ENCODE results near the gene TTPAL. TPM values are rescaled to one million over a fixed set of nuclear protein-coding genes. Genes with fewer than 3 reads are reported as not detected.

Gene TTPAL
- total RNA-seq, 1 experiment from 2014 or later, result 14.0 TPM

- ATAC-seq, result no peak
- Histone ChIP-seq H3K27ac (ENCODE audit: low read length) (no peak overlapping the region), H4K20me1 (ENCODE audit: low read length) (no peaks in the 10 kb centered on the region), H3K36me3 (ENCODE audit: low read depth, low read length) (no peaks in the 10 kb centered on the region), H3K79me2 (ENCODE audit: low read length) (no peaks in the 10 kb centered on the region), H3K4me3 (ENCODE audit: low read length) (no peak overlapping the region), H3F3A (ENCODE audit: low read length, unreplicated experiment) (no peaks in the 10 kb centered on the region), H3K9ac (ENCODE audit: low read length) (no peak overlapping the region), H3K4me2 (ENCODE audit: low read length) (no peak overlapping the region), H3K9me3 (ENCODE audit: low read length) (no peaks in the 10 kb centered on the region), H3K9me2 (replicated peaks; ENCODE audit: low read length) (no peaks in the 10 kb centered on the region), H2AFZ (ENCODE audit: low read length) (no peak overlapping the region), H3K27me3 (ENCODE audit: low read length) (no peaks in the 10 kb centered on the region), H3K4me1 (ENCODE audit: insufficient read depth, low read length) (no peaks in the 10 kb centered on the region)
- TF ChIP-seq EZH2phosphoT487 (IDR thresholded peaks at IDR 0.05; ENCODE audit: borderline replicate concordance, low read length) (no peak), CTCF (conservative IDR thresholded peaks at IDR 0.05; ENCODE audit: low read depth, low read length) (no peak), EZH2 (IDR thresholded peaks at IDR 0.05; ENCODE audit: low read length, unreplicated experiment) (no peak)
- no TSS peak for BruUV-seq (replicated peaks)
- POLR2A ChIA-PET (ENCODE audit: unreplicated experiment), result no interaction called here
- intact Hi-C loops (cut with micrococcal nuclease), result no loop called here
- CTCF ChIA-PET, result no interaction called here
- DNase-seq, result no peak
These were observed 29.6 kb upstream of the TTPAL start for GRCh38 chr20:44445742-44446710.

GRCh38 chr20:44447827-44448419 is 27.8 kb upstream of the TTPAL start:
- TF ChIP-seq CTCF (conservative IDR thresholded peaks at IDR 0.05; ENCODE audit: low read depth, low read length) (no peak), EZH2phosphoT487 (IDR thresholded peaks at IDR 0.05; ENCODE audit: borderline replicate concordance, low read length) (no peak), EZH2 (IDR thresholded peaks at IDR 0.05; ENCODE audit: low read length, unreplicated experiment) (no peak)
- Histone ChIP-seq H4K20me1 (ENCODE audit: low read length) (no peaks in the 10 kb centered on the region), H3K79me2 (ENCODE audit: low read length) (no peaks in the 10 kb centered on the region), H3K27ac (ENCODE audit: low read length) (no peak overlapping the region), H2AFZ (ENCODE audit: low read length) (no peak overlapping the region), H3K4me1 (ENCODE audit: insufficient read depth, low read length) (no peaks in the 10 kb centered on the region), H3K9ac (ENCODE audit: low read length) (no peak overlapping the region), H3K36me3 (ENCODE audit: low read depth, low read length) (no peaks in the 10 kb centered on the region), H3K27me3 (ENCODE audit: low read length) (no peaks in the 10 kb centered on the region), H3K9me2 (replicated peaks; ENCODE audit: low read length) (no peaks in the 10 kb centered on the region), H3K9me3 (ENCODE audit: low read length) (no peaks in the 10 kb centered on the region), H3F3A (ENCODE audit: low read length, unreplicated experiment) (no peaks in the 10 kb centered on the region), H3K4me3 (ENCODE audit: low read length) (no peak overlapping the region), H3K4me2 (ENCODE audit: low read length) (no peak overlapping the region)
- DNase-seq (no peak), ATAC-seq (no peak)
- intact Hi-C loops (cut with micrococcal nuclease), result no loop called here
- BruUV-seq (replicated peaks), result no TSS peak
- CTCF ChIA-PET, result no interaction called here
- POLR2A ChIA-PET (ENCODE audit: unreplicated experiment), result no interaction called here
